ENCODE results near the gene BCAP29.
"Not testable (repeated sequence)": the region's sequence is repeated elsewhere in the genome, so short reads cannot be mapped to it uniquely, and the experiment has no call there.

The BCAP29 gene

GRCh38 chr7:107632492-107632865 is 52.4 kb downstream of the BCAP29 start:
- FAIRE-seq (no peak), DNase-seq (ENCODE audit: insufficient read length, low spot score) (no peak)
- TF ChIP-seq TAF1 (IDR thresholded peaks at IDR 0.05; ENCODE audit: low read depth, low read length) (no peak), POU2F2 (IDR thresholded peaks at IDR 0.05; ENCODE audit: low read depth, low read length) (no peak), POLR2AphosphoS5 (IDR thresholded peaks at IDR 0.05; ENCODE audit: low read depth, low read length) (no peak), PAX5 (IDR thresholded peaks at IDR 0.05; ENCODE audit: insufficient read depth, low read length, severe bottlenecking) (no peak), POLR2A (IDR thresholded peaks at IDR 0.05; ENCODE audit: low read depth, low read length) (no peak), SPI1 (IDR thresholded peaks at IDR 0.05; ENCODE audit: low read depth, low read length) (no peak)

DNA sequence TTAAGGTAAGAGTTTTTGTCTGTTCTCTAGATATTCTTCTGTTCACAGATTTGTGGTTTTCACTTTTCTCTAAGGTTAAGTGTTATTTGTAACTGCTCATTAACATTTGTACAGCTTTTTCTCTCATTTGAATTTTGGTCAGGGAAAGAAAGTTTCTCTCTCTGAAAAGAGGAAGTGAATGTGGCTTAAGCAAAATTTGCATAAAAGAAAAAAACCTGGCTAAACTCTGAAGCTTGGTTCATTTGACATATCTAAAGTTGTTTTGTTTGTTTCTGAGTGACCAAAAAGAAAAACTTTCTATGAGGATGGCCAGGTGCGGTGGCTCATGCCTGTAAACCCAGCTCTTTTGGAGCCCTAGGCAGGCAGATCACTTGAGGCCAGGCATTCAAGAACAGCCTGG is 58.5 kb downstream of the BCAP29 start:
- FAIRE-seq (peak; percentile 66), DNase-seq (ENCODE audit: insufficient read length, low spot score) (no peak)
- TF ChIP-seq PAX5 (IDR thresholded peaks at IDR 0.05; ENCODE audit: insufficient read depth, low read length, severe bottlenecking) (no peak), TAF1 (IDR thresholded peaks at IDR 0.05; ENCODE audit: low read depth, low read length) (no peak), POLR2AphosphoS5 (IDR thresholded peaks at IDR 0.05; ENCODE audit: low read depth, low read length) (no peak), SPI1 (IDR thresholded peaks at IDR 0.05; ENCODE audit: low read depth, low read length) (peak; percentile 99), POLR2A (IDR thresholded peaks at IDR 0.05; ENCODE audit: low read depth, low read length) (no peak), POU2F2 (IDR thresholded peaks at IDR 0.05; ENCODE audit: low read depth, low read length) (peak; percentile 74)

DNA sequence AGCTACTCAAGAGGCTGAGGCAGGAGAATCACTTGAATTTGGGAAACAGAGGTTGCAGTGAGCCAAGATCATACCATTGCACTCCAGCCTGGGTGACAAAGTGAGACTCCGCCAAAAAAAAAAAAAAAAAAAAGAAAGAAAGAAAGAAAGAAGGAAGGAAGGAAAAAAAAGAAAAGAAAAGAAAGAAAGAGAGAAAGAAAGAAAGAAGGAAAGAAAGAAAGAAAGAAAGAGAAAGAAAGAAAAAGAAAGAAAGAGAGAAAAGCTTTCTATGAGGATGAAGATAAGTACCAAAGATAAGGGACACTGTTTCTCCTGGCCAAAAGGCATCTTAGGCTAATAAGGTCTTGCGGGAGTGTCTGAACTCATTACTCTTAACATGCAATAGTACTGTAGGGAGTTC is 59.0 kb downstream of the BCAP29 start:
- not testable (repeated sequence) for DNase-seq (ENCODE audit: insufficient read length, low spot score)
- FAIRE-seq = peak; percentile 5

- DNase-seq (ENCODE audit: insufficient read length, low spot score) (no peak), FAIRE-seq (no peak)
- TF ChIP-seq SPI1 (IDR thresholded peaks at IDR 0.05; ENCODE audit: low read depth, low read length) (no peak), POLR2A (IDR thresholded peaks at IDR 0.05; ENCODE audit: low read depth, low read length) (no peak), POLR2AphosphoS5 (IDR thresholded peaks at IDR 0.05; ENCODE audit: low read depth, low read length) (no peak), POU2F2 (IDR thresholded peaks at IDR 0.05; ENCODE audit: low read depth, low read length) (no peak), PAX5 (IDR thresholded peaks at IDR 0.05; ENCODE audit: insufficient read depth, low read length, severe bottlenecking) (no peak), TAF1 (IDR thresholded peaks at IDR 0.05; ENCODE audit: low read depth, low read length) (no peak)
Observed at GRCh38 chr7:107641676-107642075, 61.6 kb downstream of the BCAP29 start.

DNA sequence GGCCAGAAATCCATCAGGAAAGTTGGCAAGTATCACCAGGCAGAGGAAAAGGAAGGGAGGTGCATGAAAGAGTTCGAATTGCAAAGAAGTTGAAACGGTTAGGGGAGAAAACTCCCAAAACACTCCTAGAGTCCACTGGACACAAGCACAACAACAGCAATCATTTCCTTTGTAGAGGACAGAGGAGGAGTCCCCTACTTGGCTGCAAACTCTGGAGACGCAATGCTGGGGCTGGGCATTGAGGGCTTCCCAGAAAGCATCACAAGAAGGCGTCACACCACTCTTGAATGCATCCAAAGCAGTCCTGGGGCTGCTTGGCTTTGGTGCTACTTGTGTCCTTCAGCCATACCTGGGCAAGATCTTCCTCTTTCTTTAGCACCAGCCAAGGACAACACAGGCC is 62.5 kb downstream of the BCAP29 start:
- no peak for TF ChIP-seq POLR2A (IDR thresholded peaks at IDR 0.05; ENCODE audit: low read depth, low read length)
- no peak for FAIRE-seq

GRCh38 chr7:107643407-107643806 is 63.4 kb downstream of the BCAP29 start:
- DNase-seq (ENCODE audit: insufficient read length, low spot score) (no peak), FAIRE-seq (no peak)
- no peak for TF ChIP-seq POLR2AphosphoS5 (IDR thresholded peaks at IDR 0.05; ENCODE audit: low read depth, low read length)
- TF ChIP-seq POLR2A (IDR thresholded peaks at IDR 0.05; ENCODE audit: low read depth, low read length) = no peak
- no peak for TF ChIP-seq TAF1 (IDR thresholded peaks at IDR 0.05; ENCODE audit: low read depth, low read length)
- no peak for TF ChIP-seq PAX5 (IDR thresholded peaks at IDR 0.05; ENCODE audit: insufficient read depth, low read length, severe bottlenecking)
- no peak for TF ChIP-seq SPI1 (IDR thresholded peaks at IDR 0.05; ENCODE audit: low read depth, low read length)
- TF ChIP-seq POU2F2 (IDR thresholded peaks at IDR 0.05; ENCODE audit: low read depth, low read length) = no peak

More for the DNA sequence above, 62.5 kb downstream of the BCAP29 start:
- DNase-seq (ENCODE audit: insufficient read length, low spot score) = no peak

GRCh38 chr7:107643938-107644308 is 63.9 kb downstream of the BCAP29 start:
- TF ChIP-seq SPI1 (IDR thresholded peaks at IDR 0.05; ENCODE audit: low read depth, low read length) (no peak), POLR2AphosphoS5 (IDR thresholded peaks at IDR 0.05; ENCODE audit: low read depth, low read length) (no peak), POU2F2 (IDR thresholded peaks at IDR 0.05; ENCODE audit: low read depth, low read length) (no peak), POLR2A (IDR thresholded peaks at IDR 0.05; ENCODE audit: low read depth, low read length) (no peak)
- DNase-seq (ENCODE audit: insufficient read length, low spot score) (no peak), FAIRE-seq (no peak)

GRCh38 chr7:107644309-107644974 is 64.4 kb downstream of the BCAP29 start:
- TF ChIP-seq PAX5 (IDR thresholded peaks at IDR 0.05; ENCODE audit: insufficient read depth, low read length, severe bottlenecking) (no peak), TAF1 (IDR thresholded peaks at IDR 0.05; ENCODE audit: low read depth, low read length) (no peak), POU2F2 (IDR thresholded peaks at IDR 0.05; ENCODE audit: low read depth, low read length) (no peak), POLR2A (IDR thresholded peaks at IDR 0.05; ENCODE audit: low read depth, low read length) (no peak), POLR2AphosphoS5 (IDR thresholded peaks at IDR 0.05; ENCODE audit: low read depth, low read length) (no peak), SPI1 (IDR thresholded peaks at IDR 0.05; ENCODE audit: low read depth, low read length) (no peak; the same call in 1 of the 2 replicates)
- FAIRE-seq = no peak
- DNase-seq (ENCODE audit: insufficient read length, low spot score) = no peak

DNA sequence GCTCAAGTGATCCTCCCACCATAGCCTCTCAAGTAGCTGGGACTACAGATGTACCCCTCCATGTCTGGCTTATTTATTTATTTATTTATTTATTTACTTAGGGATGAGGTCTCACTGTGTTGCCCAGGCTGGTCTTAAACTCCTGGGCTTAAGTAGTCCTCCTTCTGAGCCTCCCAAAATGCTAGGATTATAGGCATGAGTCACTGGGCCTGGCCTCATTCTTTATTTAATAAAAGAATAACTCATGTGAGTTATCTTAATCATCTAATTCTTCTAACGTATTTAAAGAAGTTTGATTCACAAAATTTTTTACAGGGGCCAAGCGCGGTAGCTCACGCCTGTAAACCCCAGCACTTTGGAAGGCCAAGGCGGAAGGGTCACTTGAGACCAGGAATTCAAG is 72.6 kb downstream of the BCAP29 start:
- FAIRE-seq = no peak
- DNase-seq (ENCODE audit: insufficient read length, low spot score) = no peak
- TF ChIP-seq PAX5 (IDR thresholded peaks at IDR 0.05; ENCODE audit: insufficient read depth, low read length, severe bottlenecking) (no peak), SPI1 (IDR thresholded peaks at IDR 0.05; ENCODE audit: low read depth, low read length) (no peak), TAF1 (IDR thresholded peaks at IDR 0.05; ENCODE audit: low read depth, low read length) (no peak), POU2F2 (IDR thresholded peaks at IDR 0.05; ENCODE audit: low read depth, low read length) (no peak), POLR2A (IDR thresholded peaks at IDR 0.05; ENCODE audit: low read depth, low read length) (no peak), POLR2AphosphoS5 (IDR thresholded peaks at IDR 0.05; ENCODE audit: low read depth, low read length) (no peak)

DNA sequence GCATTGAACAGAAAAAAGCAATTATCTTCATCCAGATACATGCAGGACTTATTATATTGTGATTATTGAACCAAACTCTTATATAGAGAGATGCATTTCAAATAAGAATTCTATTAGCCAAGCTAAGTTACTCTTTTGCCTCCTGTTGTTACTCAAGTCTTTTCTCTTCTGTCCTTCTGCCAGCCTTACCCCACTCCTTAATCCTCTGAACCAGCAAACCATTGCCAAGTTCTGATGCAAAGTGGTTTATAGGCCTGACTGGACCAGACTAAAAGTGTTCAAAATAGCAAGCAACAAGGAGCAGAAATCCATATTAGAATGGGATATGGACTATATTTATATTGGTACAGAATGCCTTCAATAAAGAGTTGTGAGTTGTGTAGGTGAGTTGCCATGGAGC is 78.4 kb downstream of the BCAP29 start:
- no peak for FAIRE-seq
- no peak for DNase-seq (ENCODE audit: insufficient read length, low spot score)
- TF ChIP-seq POU2F2 (IDR thresholded peaks at IDR 0.05; ENCODE audit: low read depth, low read length) = no peak
- TF ChIP-seq TAF1 (IDR thresholded peaks at IDR 0.05; ENCODE audit: low read depth, low read length) = no peak
- no peak for TF ChIP-seq SPI1 (IDR thresholded peaks at IDR 0.05; ENCODE audit: low read depth, low read length)
- no peak for TF ChIP-seq POLR2AphosphoS5 (IDR thresholded peaks at IDR 0.05; ENCODE audit: low read depth, low read length)
- no peak for TF ChIP-seq POLR2A (IDR thresholded peaks at IDR 0.05; ENCODE audit: low read depth, low read length)
- TF ChIP-seq PAX5 (IDR thresholded peaks at IDR 0.05; ENCODE audit: insufficient read depth, low read length, severe bottlenecking) = no peak

Data from GM12891 (cell line).